SU-DHL-6 (cell line): ENCODE data around the gene MT1X.

Experiments used
- H2AFZ ChIP-seq: fragments of 200-600 bp; sonication (generic); 2 replicates; pipeline ENCODE4 v1.6.1; 2014; ENCODE audit warnings: low read depth, mild to moderate bottlenecking, moderate library complexity, mixed read lengths, antibody characterized with exemption, low read length; ENCODE audit not compliant: severe bottlenecking
- H3F3A ChIP-seq: fragments of 200-600 bp; shearing (Covaris generic); 2 replicates; pipeline ENCODE4 v1.6.0; 2016; ENCODE audit warnings: antibody characterized with exemption, mild to moderate bottlenecking; ENCODE audit not compliant: insufficient read depth
- H3K27ac ChIP-seq: fragments of 200-600 bp; sonication (generic); 2 replicates; pipeline ENCODE4 v1.5.1; 2016; ENCODE audit warnings: low read depth, mild to moderate bottlenecking, low read length, moderate library complexity, mixed read lengths
- H3K27me3 ChIP-seq: fragments of 200-600 bp; sonication (generic), shearing (Covaris generic); 2 replicates; pipeline ENCODE4 v1.6.0; 2014; ENCODE audit warnings: mild to moderate bottlenecking, low read length
- H3K36me3 ChIP-seq: fragments of 200-600 bp; sonication (generic); 2 replicates; pipeline ENCODE4 v1.6.1; 2014; ENCODE audit warnings: mild to moderate bottlenecking, low read length, mixed read lengths
- H3K4me2 ChIP-seq: fragments of 300-600, 200-600 bp; shearing (Covaris generic), sonication (generic); 2 replicates; pipeline ENCODE4 v1.6.0; 2014; ENCODE audit warnings: low read length, low read depth, mild to moderate bottlenecking; ENCODE audit not compliant: poor library complexity, severe bottlenecking
- H3K4me3 ChIP-seq: fragments of 200-600 bp; sonication (generic); 2 replicates; pipeline ENCODE4 v1.5.1; 2014; ENCODE audit warnings: antibody characterized with exemption, low read length, mild to moderate bottlenecking, mixed read lengths; ENCODE audit not compliant: insufficient read depth, poor library complexity, severe bottlenecking
- H3K79me2 ChIP-seq: fragments of 200-600 bp; sonication (generic); 2 replicates; pipeline ENCODE4 v1.6.1; 2014; ENCODE audit warnings: mild to moderate bottlenecking, low read length, moderate library complexity; ENCODE audit not compliant: insufficient read depth
- H3K9ac ChIP-seq: fragments of 200-600 bp; sonication (generic); 2 replicates; pipeline ENCODE4 v1.7.0; 2014; ENCODE audit warnings: mild to moderate bottlenecking, low read length
- H3K9me2 ChIP-seq: fragments of 200-600 bp; sonication (generic); replicated peaks from 2 replicates; pipeline ENCODE4 v1.6.1; 2014; ENCODE audit warnings: low read length; ENCODE audit not compliant: insufficient read depth
- H3K9me3 ChIP-seq: fragments of 200-600 bp; sonication (generic); 2 replicates; pipeline ENCODE4 v1.6.1; 2014; ENCODE audit warnings: low read length, mixed read lengths; ENCODE audit not compliant: insufficient read depth
- H4K20me1 ChIP-seq: fragments of 200-600 bp; sonication (generic); 2 replicates; pipeline ENCODE4 v1.6.1; 2014; ENCODE audit warnings: low read depth, mild to moderate bottlenecking, antibody characterized with exemption, low read length, moderate library complexity, mixed read lengths
- EZH2phosphoT487 ChIP-seq: fragments of 200-600 bp; sonication (generic), shearing (Covaris generic); conservative IDR thresholded peaks from 2 replicates; pipeline ENCODE4 v1.6.1; 2018; ENCODE audit warnings: mild to moderate bottlenecking, antibody characterized with exemption, low read length, moderate library complexity, mixed read lengths
- TF ChIP-seq, protein P1 (sequence below): fragments of 200-600 bp; sonication (generic); IDR thresholded peaks from one replicate; pipeline ENCODE4 v1.5.1; 2017; ENCODE audit warnings: antibody characterized with exemption, mild to moderate bottlenecking, low read length, moderate library complexity; ENCODE audit not compliant: insufficient read depth, poor library complexity, severe bottlenecking

Gene MT1X

DNA sequence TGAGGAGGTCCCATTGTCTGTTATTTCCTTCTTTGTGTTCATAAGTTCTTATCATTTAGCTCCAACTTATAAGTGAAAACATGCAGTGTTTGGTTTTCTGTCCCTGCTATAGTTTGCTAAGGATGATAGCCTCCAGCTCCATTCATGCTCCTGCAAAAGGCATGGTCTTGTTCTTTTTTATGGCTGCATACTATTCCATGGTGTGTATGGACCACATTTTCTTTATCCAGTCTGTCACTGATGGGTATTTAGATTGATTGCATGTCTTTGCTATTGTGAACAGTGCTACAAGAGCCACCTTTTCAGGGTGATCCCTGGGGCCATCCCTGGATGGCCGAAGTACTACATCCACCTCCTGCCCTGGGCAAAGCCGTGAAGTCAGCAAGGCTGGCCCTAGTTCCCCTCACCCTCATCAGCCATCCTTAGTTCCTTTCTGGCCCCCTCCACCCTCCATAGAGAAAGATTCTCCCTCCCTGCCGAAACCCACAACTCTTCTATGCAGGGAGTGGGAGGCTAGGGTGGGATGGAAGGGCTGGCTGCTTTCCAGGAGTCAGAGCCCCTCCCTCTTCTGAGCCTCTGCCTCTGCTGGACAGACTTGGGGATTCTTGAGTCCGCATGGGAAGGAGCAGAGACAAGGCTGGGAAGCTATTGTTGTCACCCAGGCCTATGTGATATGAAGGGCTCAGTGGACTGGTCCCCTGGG lies 8.3 kb downstream of the MT1X start:
- H4K20me1 ChIP-seq, result no peaks in the 10 kb centered on the region
- H3K9ac ChIP-seq, result no peak overlapping the region
- no peaks in the 10 kb centered on the region for H3K9me3 ChIP-seq
- no peak for TF ChIP-seq EZH2phosphoT487
- TF ChIP-seq, protein P1, sequence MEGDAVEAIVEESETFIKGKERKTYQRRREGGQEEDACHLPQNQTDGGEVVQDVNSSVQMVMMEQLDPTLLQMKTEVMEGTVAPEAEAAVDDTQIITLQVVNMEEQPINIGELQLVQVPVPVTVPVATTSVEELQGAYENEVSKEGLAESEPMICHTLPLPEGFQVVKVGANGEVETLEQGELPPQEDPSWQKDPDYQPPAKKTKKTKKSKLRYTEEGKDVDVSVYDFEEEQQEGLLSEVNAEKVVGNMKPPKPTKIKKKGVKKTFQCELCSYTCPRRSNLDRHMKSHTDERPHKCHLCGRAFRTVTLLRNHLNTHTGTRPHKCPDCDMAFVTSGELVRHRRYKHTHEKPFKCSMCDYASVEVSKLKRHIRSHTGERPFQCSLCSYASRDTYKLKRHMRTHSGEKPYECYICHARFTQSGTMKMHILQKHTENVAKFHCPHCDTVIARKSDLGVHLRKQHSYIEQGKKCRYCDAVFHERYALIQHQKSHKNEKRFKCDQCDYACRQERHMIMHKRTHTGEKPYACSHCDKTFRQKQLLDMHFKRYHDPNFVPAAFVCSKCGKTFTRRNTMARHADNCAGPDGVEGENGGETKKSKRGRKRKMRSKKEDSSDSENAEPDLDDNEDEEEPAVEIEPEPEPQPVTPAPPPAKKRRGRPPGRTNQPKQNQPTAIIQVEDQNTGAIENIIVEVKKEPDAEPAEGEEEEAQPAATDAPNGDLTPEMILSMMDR, result no peak
- no peaks in the 10 kb centered on the region for H3K27me3 ChIP-seq
- H3F3A ChIP-seq, result no peaks in the 10 kb centered on the region
- H3K9me2 ChIP-seq, result no peaks in the 10 kb centered on the region
- no peaks in the 10 kb centered on the region for H3K36me3 ChIP-seq
- H3K27ac ChIP-seq, result no peak overlapping the region
- H3K4me2 ChIP-seq, result no peak overlapping the region
- no peak overlapping the region for H3K4me3 ChIP-seq
- no peaks in the 10 kb centered on the region for H3K79me2 ChIP-seq
- no peak overlapping the region for H2AFZ ChIP-seq

DNA sequence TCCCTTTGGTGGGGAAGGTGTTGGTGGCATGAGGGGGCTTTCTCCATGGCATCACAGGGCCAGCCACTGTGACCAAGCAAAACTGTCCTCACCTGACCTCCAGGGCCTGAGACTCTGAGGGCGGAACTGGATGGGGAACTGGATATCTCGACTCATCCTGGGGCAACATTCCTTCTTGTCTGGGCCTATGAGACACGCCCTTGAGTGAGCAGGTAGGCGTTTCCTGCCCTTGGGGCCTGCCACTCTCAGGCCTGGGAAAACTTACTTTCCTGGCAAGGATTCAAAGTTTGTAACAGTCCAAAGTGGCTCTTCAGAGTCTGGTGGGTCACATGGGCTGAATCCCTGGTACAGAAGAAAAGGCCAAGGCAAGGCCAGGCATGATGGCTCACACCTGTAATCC lies 9.6 kb downstream of the MT1X start:
- no peak overlapping the region for H2AFZ ChIP-seq
- H3K27ac ChIP-seq, result no peak overlapping the region
- H4K20me1 ChIP-seq, result no peaks in the 10 kb centered on the region
- H3F3A ChIP-seq, result no peaks in the 10 kb centered on the region
- no peaks in the 10 kb centered on the region for H3K27me3 ChIP-seq
- no peaks in the 10 kb centered on the region for H3K36me3 ChIP-seq
- no peak overlapping the region for H3K9ac ChIP-seq
- H3K4me2 ChIP-seq, result no peak overlapping the region
- H3K9me2 ChIP-seq, result no peaks in the 10 kb centered on the region
- no peaks in the 10 kb centered on the region for H3K79me2 ChIP-seq
- H3K9me3 ChIP-seq, result no peaks in the 10 kb centered on the region
- TF ChIP-seq EZH2phosphoT487, result no peak
- H3K4me3 ChIP-seq, result no peak overlapping the region

DNA sequence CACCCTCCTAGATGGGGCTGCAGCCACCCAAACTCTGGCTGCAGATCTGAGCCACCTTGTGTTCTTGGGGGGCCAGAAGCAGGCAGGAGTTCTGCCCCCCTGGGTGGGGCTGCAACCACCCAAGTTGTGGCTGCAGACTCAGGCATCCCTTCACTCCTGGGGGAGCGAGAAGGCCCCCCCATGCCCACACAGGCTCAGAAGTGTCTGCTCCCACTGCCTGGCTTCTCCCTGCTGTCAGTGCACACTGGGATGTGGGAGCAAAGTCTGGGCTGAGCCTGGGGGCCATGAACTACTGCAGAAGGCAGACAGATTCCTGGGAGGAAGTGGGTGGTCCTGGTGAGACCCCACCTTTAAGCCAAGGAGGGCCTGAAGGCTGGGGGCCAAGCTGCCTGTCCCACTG lies 13.0 kb downstream of the MT1X start:
- Histone ChIP-seq H3K4me3 (no peak overlapping the region), H3F3A (no peaks in the 10 kb centered on the region), H3K27ac (no peak overlapping the region), H3K9me2 (no peaks in the 10 kb centered on the region), H2AFZ (no peak overlapping the region), H3K27me3 (no peaks in the 10 kb centered on the region), H3K9me3 (no peaks in the 10 kb centered on the region), H3K9ac (no peak overlapping the region), H3K4me2 (no peak overlapping the region), H4K20me1 (no peaks in the 10 kb centered on the region), H3K79me2 (no peaks in the 10 kb centered on the region), H3K36me3 (no peaks in the 10 kb centered on the region)
- TF ChIP-seq, protein P1, result no peak
- no peak for TF ChIP-seq EZH2phosphoT487

DNA sequence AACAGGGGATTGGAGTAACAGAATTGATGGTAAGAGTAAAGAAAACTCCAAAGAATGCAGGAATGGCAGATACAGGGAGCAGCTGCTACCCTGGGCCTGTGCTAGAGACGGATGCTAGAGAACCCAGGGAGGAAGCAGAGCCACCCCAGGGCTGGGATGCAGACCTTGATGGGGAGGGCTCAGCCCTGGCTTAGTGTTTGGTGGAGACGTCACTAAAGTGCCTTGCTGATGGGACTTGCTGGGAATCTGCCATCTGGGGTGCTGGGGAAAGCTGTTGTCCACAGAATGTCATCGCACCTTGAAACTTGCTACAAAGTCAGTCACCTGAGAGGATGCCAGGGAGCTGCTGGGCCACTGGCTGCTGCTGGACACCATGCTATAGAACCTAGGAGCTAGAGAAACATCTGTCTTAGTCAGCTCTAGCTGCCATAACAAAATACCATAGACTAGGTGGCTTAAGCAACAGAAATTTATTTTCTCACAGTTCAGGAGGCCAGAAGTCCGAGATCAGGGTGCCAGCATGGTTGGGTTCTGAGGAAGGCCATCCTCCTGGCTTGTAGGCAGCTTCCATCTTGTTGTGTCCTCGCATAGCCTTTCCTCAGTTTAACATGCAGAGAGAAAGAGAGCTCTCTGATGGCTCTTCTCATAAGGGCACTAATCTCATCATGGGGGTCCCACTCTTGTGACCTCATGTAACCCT lies 15.3 kb downstream of the MT1X start:
- no peaks in the 10 kb centered on the region for H3K9me3 ChIP-seq
- no peaks in the 10 kb centered on the region for H3F3A ChIP-seq
- H3K4me3 ChIP-seq, result no peak overlapping the region
- no peak overlapping the region for H3K9ac ChIP-seq
- no peaks in the 10 kb centered on the region for H3K36me3 ChIP-seq
- no peak overlapping the region for H2AFZ ChIP-seq
- no peak overlapping the region for H3K27ac ChIP-seq
- H3K79me2 ChIP-seq, result no peaks in the 10 kb centered on the region
- H3K27me3 ChIP-seq, result no peaks in the 10 kb centered on the region
- no peaks in the 10 kb centered on the region for H4K20me1 ChIP-seq
- no peak overlapping the region for H3K4me2 ChIP-seq
- TF ChIP-seq EZH2phosphoT487, result no peak
- no peaks in the 10 kb centered on the region for H3K9me2 ChIP-seq
